Hematopoietic multipotent progenitor cell treated with erythropoietin and hydrocortisone succinate and interleukin-3 and kit ligand, for 8 days (in vitro differentiated cells): ENCODE data around the gene SAP30L.
A peak's percentile ranks its signal among the peaks of the same experiment; 100 is the strongest.

ENCODE experiments used
- DNase-seq: peaks from one replicate; pipeline ENCODE4 v3.0.0-alpha.2; 2015

SAP30L gene

DNA sequence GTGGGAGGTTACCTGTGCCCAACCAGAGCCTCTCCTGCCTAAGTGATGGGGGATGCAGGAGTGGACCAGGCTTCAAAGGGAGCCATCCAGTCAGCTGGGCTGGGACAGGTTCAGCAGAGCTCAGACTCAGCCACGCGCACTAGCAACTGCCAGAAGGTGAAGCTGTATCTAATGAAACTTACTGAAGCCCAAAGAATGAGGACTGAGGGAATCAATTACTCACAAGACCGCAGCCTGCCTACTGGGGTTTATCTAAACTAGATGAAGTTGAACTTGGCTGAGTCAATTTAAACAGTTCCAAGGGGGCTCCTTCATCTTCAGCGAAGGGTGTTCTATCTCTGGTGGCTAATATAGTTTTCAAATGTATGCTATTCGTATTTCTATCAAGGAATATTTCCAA, 20.9 kb downstream of the SAP30L start:
- DNase-seq = no peak

DNA sequence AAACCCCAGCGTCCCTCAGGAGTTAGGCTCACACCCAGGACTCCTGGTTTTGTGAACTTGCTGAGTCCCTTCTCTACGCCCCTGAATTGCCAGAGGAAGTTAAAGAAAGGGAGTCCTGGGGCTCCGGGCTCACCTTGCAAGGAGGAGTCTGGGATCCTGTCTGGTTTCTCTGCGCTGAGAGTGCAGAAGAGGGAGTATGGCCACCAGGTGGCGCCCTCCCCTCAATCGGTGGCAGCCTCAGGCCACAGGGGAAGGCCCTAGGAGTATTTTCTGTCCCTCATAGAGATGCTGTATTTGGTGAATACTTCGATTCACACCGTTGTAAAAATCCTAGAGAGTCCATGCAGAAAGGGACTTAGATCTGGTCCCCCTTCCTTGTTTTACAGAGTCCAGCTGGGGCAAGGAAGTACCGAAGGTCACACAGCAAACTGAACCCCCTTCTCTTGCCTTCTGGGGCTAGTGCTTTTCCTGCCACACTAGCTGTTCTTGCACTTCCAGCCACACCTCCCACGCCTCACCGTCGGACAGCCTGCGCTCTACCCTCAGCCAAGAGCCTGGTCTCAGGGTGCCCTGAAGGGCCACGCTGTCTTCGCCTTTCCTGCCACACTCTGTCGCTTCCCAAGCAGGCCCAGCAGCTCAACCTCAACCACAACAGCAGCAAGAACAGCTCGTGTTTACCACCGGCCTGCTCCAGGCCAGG, 22.0 kb downstream of the SAP30L start:
- DNase-seq = peak; percentile 68

- no peak for DNase-seq
Observed at GRCh38 chr5:154470137-154470536, 24.3 kb downstream of the SAP30L start.

DNA sequence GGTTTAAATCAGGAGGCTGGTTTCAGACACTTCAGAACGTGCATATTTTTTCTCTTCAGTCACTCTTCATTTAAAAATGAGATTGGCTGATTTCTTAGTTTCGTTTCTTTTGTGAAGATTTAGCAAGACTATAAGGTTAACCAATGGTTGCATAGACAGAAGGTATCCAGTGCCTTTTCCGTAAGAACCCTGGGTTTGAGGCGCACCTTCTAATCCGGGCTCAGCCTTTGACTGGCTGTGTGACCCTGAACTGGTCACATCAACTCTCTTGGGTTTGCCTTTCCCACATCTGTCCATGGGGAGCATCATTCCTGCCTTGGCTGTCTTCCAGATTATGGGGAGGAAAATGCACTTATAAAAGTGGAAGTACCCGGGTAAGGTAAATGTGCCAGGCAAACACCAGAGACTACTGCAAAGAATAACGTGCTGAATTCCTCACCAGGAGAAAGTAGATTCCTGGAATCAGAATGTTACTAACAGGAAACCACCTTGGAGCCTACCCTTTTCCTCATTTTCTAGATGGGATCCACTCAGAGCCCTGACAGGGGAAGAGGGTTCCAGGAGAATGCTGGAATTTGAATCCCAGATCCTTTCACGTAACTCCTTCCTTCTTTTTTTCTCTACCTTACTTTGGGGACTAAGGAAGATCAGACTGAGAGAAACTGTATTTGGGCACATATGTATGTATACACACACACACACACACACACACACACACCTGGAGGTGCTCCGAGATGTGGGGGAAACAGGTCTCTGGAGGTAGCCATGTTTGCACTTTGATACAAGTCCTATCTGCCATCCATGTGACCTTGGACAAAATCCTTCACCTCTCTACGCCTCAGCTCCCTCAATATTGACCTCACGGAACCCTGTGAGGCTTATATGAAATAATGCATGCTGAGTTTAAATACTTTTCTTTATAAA, 25.4 kb downstream of the SAP30L start:
- DNase-seq = no peak

GRCh38 chr5:154472871-154473580, 27.2 kb downstream of the SAP30L start:
- DNase-seq = no peak

GRCh38 chr5:154473581-154474283, 27.9 kb downstream of the SAP30L start:
- DNase-seq = no peak

- no peak for DNase-seq
Observed at GRCh38 chr5:154474396-154475334, 28.9 kb downstream of the SAP30L start.

DNA sequence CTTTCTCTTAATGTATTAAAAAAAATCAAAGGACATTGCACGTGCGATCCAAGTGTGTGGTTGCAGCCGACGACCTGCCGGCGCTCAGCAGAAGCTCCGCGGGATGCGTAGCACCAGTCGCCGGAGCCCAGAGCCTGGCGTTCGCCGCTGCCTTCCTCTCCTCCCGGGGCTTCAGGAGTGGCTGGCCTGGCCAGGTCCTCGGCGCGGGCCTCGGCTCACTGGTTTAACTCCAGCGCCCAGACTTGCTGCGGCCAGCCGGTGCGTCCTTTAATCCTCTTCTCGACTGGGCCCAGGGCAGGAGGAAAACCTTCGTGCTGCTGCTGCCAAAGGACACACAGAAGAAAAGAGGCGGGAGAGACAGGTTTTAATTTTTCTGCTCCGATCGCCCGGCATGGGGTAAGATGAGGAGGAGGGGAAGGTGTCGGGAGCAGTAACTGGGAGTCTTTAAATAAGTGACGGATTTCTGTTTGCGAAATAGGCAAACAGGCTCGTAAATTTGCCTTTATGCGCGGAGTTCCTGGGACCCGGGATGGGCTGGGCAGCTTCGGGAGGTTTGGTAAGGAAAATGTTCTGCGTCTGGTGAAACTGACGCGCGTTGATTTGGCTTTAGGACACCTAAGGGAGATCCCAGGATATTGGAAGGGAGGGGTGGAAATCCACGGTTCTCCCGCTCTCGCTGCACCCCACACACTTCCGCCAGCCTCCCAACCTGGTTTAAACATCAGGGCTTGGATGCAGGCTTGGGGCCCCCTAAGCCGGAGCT, 30.0 kb downstream of the SAP30L start:
- DNase-seq = no peak

DNA sequence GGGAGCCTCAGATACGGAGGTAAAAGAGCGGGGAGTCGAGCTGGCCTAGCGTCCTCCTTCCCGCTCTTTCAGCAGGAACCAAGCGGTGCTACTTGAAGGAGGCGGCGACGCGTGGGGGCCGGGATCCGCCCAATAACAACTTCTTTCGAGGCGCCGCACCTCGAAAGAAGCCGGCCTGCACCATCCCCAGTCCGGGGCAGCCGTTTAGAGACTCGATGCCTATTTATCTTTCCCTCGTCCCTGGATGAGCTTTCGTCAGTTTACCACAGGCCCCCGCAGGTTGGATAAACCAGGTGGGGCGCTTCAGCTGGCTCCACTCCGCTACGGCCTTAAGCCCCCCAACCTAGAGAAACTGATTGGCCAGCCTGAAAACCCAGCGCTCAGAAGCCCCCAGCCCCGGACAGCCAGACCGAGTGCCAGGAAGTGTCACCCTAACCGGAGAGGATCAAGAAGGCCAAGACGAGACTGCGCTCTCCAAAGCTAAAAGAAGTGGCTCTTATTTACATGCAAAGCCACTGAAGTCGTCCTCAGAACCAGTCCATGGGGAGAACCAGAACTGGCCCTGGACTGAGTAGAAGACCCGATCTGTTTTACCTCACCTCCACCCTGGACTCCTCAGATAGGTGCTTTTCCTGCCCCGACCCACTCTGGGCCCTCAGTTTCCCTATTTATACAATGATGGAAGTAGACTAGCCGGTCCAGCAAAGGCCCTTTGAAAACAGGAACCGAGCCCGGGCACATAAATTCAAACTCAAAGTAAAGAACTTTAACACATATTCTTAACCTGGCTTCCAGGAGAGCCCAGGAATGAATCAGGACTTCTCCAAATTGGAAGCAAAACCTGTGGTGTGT, 30.8 kb downstream of the SAP30L start:
- no peak for DNase-seq

DNA sequence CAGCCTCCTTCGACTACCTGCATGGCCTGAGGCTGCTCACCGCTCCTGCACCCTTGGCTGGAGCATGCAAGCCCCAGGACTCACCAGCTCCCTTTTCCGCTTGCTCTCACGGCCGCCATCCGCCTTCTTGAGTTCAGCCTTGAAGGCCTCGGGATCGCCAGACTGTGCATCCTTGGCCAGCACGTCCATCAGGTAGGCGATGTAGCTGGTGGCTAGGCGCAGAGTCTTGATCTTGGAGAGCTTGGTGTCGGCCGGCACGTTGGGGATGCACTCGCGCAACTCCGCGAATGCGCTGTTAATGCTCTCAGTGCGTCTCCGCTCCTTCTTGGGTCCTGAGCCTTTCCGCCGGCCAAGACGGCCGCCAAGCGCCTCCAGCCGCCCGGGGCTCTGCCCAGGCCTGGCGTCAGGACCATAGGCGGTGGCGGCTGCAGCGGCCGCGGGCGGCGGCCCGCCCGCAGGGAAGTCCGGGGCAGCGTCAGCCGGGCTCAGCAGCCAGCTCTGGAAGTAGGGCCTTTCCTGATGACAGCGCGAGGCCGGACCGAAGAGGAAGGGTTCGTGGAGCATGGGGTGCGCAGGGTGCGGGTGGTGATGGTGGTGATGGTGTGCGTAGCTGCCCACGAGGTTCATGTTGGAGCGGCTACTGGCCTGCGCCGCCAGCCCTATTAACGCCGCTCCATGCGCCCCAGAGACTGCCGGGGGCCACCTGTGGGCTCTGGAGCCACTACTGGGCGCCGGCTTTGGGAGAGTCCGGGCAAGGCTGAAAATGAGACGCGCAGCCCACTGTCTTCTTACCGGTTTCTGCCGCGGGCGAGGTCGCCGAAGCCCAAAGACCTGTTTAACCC, 31.8 kb downstream of the SAP30L start:
- no peak for DNase-seq

- no peak for DNase-seq
Observed at GRCh38 chr5:154478224-154478565, 32.4 kb downstream of the SAP30L start, which contains the start of gene HAND1. Gene HAND1, minus strand, starts transcription at chr5:154478227. Its CDS starts 219 bp downstream, at chr5:154478008.

GRCh38 chr5:154478752-154479159, 33.0 kb downstream of the SAP30L start:
- DNase-seq = no peak

DNA sequence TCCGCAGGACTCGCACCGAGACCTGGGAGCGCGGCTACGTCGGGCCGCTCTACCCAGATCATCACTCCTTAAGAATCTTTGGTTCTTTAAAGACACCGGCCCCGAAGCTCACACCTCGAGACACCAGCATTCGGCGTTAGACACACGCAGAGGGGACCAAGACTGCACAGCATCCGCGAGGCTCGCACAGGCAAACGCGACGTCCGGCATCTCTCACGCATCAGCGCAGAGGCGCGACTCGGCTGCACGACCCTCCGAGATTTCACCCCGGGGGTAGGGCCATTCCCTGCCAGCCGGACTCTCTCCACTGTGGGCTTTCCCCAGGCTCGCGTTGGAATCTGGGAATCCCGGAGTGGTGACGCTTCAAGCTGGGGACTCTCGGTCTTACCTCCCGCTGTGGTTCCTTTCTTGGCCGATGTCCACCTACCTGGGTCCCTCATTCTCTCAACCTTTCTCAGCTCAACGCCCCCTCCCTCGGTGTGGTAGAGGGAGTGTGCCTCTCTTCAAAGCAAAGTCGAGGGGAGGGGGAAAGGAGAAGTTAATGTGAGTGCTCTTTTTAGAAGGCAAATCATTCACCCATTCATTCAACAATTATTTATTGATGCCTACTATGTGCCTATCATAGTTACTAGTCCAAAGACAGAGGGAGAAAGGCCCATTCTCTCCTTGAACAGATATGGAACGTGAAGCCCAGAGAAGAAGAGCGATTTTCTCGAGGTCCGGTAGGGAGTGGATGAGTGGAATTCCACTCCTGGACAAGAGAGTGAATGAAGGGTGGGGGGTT, 33.6 kb downstream of the SAP30L start:
- DNase-seq = no peak

DNA sequence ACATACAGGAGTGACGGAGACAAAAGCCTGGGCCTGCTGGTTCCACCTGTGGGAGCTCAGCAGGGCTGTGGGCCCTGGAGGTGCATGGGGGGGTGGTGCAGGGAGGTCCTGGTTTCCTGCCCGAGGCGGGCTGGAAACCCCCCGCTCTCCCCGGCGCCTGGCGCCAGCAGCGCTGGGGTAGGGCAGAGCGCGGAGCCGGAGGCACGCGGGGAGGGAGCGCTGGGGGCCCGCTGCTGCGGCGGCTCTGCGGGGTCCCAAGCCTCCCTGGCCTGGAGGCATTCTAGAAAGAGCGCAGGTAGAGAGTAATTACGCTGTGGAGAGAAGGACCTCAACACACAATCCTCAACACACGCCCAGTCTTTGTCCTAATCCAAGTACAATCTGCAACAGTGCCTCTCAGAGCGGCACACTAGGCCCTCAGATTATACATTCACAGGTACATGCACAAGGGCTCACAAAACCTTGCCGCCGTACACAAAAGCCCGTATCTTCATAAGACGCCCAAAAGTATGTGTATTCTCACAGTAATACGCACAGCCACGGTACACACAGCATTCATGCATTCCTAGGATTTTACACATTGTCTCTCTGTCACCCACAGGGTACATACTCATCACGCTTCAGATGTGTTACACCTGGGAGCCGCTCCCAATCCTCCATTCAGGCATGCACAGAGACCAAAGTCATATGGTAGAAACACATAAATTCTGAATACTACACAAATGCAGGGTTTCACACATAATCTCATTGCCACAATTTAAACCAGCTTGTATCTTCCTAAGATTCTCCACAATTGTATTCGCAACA, 34.4 kb downstream of the SAP30L start:
- no peak for DNase-seq

DNA sequence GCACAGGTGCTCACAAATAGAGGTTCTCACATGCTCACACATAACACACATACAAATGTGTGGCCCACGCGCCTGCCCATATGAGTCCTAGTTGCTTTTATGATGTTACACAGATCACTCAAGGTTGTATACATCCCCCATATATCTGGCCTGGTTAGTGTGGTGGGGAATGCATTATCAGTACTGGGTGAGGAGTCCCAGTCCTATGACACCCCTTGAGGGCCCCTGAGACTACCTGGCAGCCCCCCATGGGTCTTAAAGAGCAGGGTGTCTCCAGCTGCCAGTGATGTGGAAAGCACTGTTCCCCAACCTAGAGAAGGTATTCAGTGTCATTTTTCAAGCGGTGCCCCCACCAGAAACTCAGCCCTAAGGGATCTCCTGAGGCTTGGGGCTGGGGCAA, 35.0 kb downstream of the SAP30L start:
- no peak for DNase-seq

- DNase-seq = no peak
Observed at GRCh38 chr5:154481584-154482381, 36.0 kb downstream of the SAP30L start.
